Activated effector memory CD4-positive, alpha-beta T cell treated with anti-CD3 and anti-CD28 coated beads, Interleukin-2, amount 50 U/mL, for 16 hours (primary cell): ENCODE measurements around the gene AGPS.
"Not testable (repeated sequence)": the region's sequence is repeated elsewhere in the genome, so short reads cannot be mapped to it uniquely, and the experiment has no call there.

Source experiments
- DNase-seq: peaks from one replicate; pipeline ENCODE4 v3.0.0-alpha.2; 2020

Gene AGPS

DNA sequence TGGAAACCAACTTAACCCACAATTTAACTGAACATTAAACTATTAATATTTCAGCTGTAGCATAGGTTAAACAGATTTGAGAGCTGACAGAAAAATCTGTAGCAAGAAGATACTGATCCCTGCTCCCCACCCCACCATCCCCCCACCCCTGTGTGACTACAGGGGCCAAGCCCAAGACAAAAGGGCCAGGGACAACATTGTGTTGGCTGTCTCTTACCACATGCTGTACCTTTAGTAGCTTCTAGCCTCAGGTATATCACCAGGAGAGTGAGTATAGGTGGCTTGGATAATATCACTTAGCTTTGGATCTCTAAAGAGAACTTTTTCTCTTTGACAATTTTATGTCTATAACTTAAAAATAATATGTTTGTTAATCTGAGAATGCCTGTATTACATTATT lies 140.7 kb downstream of the AGPS start:
- no peak for DNase-seq

DNA sequence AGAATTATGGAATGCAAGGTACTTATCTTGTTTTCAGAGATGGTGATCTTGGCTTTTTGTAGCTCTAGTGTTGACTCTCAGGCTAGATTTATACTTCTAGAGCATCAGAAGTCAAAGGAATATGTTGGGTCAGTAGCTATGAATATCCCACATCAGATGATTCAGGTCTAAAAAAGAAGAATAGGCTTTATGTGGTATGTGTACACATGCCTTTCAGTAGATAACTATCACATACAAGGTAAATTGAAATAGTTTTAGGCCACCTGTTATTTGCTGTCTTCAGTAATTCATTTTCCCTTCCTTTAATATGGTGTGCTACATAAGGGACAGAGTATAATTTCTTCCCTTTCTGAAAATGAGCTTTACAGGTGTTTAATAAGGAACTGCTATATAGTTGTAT lies 142.4 kb downstream of the AGPS start:
- no peak for DNase-seq

DNA sequence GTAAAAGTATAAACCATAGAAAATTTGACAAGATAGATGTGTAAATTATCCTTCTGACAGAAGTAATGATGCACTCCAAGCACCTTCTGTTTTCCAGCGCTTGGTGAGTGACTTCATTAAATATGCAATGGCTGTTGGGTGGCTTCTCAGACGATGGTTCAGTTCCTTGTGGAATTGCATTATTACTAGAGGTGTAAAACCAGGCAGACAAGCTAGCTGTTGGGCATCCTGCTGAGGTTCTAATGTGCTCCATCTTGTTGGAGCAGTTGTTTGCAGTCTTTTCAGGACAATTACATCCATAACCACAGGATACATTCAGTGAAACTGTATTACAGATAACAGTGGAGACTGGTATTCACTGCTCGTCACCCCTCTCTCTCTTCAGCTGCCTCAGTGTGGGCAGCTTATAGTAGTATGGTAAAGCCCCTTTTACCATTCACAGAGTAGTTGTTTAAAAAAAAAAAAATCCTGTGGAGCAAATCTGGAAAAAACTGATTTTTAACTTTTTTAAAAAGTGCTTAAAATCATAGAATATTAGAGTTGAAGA lies 143.5 kb downstream of the AGPS start:
- DNase-seq: no peak

DNA sequence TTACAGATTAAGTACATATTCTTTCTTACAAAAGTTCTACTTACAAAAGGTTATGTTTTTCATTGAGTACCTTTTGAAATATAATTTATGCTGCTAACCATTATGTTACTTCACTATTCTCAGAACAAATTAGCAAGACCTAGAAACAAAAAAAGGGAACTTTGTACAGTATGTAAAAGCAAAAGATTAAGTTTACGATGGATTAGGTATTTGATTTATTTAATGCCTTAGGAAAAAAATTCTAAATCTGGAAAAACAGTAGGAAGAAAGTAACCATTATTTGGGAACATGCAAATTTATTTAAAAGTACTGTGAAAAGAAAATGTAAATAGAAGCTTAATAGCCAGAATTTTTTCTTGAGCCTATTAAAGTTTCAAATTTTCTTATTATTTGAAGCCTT lies 144.6 kb downstream of the AGPS start:
- DNase-seq: no peak

DNA sequence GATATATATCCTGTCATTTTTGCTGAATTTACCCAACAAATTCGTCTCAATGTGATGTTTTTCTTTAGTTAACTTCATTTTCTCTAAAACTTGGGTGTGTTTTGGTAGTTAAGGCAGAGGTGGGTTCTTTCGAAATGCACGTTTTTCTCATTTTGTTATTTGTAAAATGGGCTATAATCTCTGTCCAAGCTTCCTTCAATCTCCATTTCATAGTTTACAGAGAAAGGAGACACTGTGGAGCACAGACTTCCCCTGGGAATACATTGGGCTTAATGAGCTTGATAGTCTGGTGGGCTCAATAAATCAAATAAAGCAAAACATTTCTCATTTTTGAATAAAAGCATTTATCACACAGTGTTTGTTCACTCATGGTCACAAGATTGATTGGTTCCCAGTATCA lies 145.1 kb downstream of the AGPS start:
- no peak for DNase-seq

DNA sequence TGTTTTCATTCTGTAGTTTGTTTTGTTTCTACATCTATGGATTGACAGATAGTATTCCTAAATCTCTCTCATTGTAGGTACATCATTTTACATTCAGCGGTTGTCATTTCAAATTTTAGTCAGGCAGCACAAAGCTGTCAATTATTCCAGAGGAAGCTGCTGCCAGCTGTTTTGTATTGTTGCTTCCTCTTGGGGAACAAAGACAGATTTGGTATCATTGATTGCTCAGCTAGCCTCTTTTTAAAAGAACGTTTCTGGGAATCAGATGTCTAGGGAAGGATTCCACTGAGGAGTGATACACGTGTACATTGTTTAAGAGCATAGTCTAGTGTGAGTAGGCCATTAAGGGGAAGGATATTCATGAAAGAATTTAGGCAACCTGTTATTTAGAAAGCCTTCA lies 145.8 kb downstream of the AGPS start:
- no peak for DNase-seq

DNA sequence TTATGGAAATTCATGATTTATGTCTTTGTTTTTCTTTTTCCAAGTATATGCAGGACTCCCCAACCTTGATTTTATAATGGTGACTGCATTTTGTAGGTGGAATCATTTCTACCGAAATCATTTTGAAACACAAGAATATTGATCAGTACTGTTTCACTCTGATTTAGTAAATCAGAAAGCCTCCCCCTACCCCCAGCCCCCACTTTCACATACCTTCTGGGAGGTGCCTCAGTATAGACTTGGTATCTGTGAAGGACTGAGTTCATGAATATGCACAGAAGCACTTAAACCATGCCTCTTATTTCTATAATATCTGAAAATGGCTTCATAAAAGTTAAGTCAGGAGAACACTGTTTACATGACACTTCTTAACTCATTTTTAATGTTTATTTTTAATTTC lies 147.7 kb downstream of the AGPS start:
- no peak for DNase-seq

DNA sequence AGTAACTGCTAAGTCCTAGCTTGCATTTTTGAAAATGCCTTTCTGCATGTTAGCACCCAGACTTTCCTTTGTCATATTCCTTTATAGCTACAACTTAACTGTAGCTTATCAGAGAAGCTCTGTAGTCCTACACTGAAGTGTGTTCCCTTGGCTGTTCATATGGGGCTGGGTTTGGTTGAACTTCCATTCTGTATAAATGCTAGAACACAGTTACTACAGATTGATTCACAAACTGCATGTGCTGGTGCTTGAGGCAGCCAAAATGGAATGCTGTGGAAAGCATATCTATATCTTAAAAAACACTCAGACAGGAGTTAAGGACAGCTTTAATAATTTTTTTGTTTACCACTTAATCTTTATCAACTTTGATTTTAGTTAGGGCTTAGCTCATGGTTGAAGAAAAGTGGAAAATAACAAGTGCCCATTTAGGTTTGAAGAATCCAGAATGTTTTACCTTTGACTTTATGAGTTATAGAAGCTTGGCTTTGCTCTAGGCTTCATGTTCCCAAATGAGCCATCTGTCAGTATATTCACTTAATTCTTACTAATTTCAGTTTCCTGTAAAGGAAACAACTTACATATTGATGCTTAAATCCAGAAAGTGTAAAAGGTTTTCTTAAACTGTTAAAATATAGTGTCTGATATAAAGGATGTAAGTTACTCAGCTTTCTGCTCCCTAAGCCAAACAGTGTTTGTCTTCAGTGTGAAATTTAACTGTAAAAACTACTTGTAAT lies 148.9 kb downstream of the AGPS start:
- no peak for DNase-seq

DNA sequence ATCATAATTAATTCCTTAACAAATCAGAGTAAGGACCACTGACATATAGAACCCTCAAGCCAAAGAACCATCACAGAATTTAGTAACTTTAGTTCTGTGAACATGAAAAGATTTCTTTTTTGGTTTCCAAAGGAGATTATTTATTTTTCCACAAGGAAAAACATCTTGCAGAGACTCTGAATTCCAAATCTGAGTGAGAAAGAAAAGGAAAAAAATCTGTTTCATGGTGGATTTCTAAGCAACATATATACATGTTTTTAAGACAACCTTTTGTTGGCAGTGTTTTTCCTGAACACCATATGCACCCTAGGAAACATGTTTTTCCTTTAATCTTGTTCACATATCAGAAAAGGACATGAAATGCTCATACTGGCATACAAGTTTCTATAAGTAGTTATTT lies 149.8 kb downstream of the AGPS start:
- no peak for DNase-seq

DNA sequence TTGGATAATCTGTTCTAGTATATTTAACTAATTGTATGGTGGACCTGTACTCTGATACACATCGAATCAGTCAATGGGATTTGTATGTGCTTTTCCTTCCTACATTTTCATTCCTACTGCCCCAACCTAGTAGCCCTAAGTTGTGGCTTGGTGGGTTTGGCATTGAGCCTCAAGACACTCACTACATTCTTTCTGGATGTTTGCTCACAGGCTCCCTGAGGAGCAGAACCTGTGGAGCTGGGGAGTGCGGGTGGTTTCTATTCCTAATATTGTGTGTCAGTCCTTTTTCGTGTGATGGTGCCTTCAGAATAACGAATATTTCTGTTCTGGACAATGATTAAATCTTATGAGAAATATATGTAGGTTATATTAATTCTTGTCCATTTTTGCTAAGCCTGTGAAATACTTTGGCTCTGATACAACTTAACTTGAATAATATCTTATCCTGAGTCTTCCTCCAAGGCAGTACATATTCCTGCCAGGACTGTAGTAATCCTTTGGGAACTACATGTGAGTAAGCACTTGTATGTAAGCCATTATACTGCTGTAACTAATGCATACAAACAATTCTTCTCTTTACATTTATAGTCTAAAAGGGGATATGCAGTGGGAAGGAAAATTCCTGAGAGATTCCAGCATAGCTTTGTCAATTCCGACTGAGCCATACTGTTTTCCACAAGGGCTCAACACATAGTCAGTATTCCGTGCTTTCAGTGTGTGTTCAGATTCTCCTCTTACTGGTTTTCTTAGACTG lies 150.6 kb downstream of the AGPS start:
- DNase-seq: no peak

DNA sequence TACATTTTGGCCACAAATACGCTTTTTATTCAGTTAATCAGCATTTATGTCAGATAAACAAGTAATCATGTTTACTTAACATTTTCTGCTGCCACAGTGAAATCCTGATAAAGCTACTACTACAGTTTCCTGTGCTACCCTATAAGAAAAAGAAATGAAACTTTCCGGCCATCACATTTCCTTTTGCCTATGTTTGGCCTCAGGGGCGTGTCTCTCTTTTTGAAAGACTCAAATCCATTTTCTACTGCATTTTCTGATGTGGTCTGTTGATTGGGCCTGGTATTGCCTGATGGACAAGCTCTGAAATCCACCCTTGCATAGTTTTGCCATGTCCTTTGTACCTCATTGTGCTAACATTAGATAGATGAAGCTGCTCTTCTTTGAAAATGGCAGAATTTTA lies 152.6 kb downstream of the AGPS start:
- DNase-seq: no peak

DNA sequence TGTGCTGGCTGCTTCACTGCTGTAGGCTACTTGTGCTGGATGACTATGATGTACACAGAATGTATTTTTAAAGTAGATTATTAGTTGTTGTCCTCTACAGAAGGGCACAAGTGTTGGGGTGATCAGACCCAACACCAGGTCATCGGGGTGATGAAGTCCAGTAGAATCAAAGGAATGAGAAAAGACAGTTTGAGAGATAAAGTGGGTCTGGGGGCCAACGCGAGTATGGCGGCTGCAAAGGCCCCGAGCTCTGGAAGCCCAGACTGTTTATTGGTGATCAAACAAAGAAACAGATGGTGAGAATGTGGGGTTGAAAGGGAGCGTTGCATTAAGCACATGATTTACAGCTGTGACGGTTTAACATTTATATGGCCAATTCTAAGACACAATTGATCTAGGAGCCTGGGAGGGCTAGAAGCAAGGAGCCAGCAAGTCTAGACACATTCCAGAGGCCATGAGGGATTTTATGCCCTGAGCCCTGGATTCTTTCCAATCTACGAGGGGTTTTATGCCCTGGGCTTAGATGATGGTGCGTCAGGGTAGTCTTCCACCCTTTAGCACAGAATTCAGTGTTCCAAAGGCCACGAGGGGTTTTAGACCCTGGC lies 153.5 kb downstream of the AGPS start:
- DNase-seq: no peak

DNA sequence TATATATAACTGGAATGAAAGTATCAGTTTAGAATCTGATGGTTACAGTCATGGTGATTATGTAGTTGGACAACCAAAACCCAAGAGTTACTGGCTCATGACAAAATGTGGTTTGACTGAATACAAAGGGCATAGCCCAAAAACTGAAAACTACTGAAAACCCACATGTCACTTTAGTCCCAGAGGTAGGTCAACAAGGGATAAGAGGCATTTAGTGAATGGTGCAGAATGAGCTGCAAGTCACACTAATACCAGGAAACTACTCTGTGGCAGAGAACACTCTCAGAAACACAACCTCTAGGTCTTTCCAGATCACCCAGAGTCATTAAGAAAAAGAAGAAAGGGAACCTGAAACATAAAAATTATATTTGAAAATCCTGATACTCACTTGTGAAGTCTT lies 154.5 kb downstream of the AGPS start:
- no peak for DNase-seq

DNA sequence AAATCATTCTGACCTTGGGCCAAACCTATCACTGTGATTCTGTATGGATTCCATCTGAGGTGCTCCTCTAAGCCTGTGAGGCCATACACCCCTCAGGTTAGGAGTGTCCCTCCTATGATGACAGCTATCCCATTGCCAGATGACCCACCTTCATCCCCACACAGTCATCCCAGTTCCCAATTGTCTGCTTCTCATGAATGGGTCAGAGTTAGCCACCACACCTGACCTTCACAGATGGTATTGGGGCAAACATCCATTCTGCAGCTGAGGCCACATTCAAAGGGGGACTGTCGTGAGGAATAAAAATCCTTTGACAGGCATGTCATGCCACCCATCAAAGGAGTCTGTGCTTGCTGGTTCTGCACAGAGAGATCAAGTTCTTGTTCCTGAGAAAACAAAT lies 155.2 kb downstream of the AGPS start:
- no peak for DNase-seq

DNA sequence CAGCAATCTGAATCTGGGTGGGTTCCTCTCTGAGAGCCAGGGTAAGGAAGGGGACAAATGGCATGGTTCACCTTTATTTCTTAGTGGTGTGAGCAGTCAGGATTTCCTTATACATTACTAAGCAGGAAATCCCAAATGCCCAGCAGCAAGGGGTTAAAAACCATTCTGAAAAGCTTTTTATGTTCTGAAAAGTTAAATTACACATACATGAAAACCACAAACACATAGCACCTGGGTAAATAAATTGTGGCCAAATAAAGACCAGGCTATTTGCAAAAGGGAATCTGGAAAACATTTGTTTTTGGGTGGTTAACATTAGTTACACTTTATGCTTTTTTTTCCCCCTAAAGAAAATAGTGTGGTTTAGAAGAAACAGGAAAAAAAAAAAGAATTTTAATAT lies 156.1 kb downstream of the AGPS start:
- DNase-seq: no peak

DNA sequence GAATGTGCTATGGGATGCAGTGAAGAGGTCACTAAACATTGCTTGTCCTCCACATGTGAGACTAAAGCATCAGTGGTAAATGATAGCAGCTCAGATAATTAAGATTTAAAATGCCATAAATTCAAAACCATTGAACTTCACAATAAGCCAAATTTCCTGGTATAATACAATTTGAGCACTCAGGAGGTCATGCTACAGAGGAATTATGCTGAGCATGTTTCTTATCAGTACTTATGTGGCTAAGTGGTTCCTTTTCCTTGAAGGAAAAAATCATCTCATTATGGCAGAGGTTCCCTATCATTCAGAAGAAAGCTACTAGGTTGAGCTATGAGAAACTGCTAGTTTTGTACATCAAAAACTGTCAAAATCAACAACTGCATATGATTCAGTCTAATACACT lies 156.6 kb downstream of the AGPS start:
- no peak for DNase-seq

DNA sequence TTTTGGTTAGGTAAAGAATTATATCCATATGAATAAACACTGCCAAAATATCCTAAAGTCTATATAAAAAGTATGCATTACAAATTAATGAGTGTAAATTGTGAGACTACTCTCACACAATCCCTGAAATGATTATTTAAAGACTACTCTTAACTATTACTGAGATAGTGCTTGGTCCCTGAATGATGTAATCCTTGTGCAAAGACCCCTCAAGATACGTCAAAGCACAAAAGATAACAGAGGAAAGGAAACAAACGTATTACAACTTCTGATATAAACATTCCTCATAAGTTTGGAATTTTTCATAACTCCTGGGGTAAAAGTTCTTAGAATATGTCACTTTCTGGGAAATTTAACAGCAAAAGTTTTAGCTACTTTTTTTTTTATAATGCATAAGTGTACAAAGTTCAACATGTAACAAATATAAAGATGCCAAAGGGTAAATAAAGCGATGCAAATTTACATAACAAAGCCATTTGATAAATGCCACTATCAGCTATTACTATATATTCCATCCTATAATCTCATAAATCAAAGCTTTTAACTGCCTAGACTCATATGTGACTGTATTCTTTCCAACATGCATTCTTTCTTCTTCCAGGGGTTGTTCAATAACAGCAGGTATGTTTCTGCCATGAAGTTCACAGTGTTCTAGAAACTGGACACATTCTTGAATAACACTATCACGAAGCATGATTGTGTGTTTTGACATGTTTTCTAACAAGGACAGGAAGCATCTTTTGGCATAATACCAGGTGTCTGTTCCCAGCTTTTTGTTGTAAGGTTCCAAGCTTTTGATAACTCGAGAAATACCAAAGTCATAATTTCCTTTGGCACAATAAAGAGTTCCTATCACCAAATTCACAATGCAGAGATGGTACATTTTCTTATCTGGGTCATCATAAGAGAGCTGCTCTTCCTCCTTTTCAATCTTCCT lies 158.0 kb downstream of the AGPS start:
- DNase-seq: no peak

DNA sequence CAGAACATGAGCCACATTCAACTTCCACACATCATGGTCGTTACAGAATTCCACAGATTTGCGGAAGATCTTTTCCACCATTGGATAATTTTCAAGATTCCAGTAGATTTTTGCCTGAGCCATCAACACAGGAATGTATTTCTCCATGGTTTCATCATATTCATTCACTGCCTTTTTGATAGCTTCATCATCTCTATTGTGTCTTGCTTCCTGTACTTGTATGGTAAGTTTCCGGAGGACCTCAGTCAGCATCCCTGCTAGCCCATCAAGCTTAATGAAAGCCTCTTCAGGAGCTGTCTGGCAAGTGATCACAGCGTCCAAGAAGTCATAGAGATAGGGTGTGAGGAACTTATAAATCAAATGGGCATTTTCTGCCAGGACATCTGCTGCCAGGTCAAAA lies 158.8 kb downstream of the AGPS start:
- DNase-seq: not testable (repeated sequence)

DNA sequence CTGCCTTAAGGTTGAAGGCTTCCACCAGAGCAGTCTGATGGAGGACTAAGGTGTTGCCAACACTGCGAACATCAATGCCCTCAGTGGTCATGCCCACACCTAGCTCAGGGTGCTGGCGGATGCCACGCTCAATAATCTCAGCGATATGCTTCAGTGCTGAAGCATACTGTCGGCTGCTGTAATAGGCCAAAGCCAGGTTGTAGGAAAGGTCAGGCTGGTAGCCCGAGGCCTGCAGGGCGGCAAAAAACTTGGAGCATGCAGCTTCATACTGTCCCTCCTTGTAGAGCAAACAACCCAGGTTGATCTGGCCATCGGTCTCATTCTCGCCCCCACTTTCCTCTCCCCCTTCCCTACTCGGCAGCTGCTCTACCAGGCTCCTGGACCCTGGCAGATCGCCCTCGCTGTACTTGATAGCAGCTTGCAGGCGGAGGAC lies 159.4 kb downstream of the AGPS start:
- DNase-seq: no peak

DNA sequence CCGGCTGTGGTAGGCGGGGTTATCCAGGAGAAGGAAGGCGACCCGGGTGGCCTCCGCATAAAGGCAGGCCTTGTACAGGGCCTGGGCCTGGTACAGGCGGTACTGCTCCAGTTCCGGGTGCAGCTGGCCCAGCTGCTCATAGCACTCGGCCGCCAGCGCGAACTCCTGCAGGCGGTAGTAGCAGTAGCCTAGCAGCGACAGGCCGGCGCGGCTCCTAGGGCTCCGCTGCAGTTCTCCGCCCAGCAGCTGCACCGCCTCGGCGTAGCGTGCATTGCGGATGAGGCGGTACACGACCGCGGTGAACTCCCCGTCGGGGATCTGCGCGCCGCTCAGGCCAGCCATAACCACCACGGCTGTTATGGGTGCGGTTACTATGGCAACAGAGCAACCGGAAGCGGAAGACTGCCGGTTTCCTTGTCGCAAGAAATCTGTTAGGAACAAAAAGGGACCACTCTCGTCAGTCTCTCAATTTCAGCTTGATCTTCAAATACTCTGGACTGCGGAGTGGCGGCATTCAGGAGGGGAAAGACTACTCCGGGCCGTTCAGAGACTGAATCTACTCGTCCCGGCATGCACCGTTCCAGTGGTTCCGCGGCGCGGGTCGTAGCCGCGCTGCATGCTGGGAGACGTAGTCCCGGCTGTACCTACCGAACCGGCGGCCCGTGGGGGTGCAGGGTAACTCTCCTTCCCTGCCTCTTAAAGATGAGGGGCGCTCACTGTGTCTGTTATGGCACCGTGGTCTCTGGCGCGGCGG lies 160.0 kb downstream of the AGPS start:
- peak; percentile 95 for DNase-seq

DNA sequence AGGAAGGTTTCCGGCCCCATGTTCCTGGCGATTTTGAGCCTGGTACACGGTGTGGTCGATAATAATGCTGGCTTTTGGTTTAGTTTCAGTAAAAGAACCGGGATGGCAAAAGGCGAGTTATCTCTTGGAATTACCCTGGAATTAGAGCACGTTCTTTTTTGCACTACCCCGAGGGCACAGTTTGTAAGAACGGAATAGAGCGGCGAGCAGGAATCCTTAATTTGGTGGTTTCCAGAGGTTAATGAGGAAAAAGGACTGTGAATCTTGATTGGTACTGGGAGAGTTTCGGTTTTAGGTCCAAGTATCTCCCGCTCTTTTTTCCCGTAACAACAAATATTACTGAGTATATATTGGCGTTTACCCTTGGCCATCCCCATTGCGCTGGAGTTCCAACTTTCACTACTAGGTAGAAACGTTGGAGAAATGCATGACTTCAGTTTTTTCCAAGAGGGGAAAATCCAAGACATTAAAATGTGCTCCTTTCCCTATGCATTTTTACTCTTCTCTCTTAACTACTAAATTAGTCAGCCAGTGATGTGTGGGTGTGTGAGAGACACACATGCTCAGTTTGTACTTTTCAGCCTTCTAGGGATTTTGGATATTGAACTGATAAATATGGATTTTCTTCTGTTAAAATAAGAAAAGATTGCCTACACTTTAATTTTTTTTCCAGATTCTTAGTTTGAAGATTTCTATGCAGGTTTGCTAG lies 160.8 kb downstream of the AGPS start:
- DNase-seq: no peak
